ENCODE results near the gene C19orf85. TPM values are rescaled to one million over a fixed set of nuclear protein-coding genes. Genes with fewer than 3 reads are reported as not detected.

C19orf85 gene
- total and polyA plus RNA-seq, 10 of the 15 experiments (the other 5 are each of a cell fraction or from before 2014, with no cell fraction given) = not detected

- FAIRE-seq (peak; percentile 47), DNase-seq (ENCODE audit: low read depth, low spot score) (no peak), ATAC-seq (no peak)
- H2AFZ ChIP-seq (ENCODE audit: control insufficient read depth, low read depth, low read length) = no peak overlapping the region
- H3K79me2 ChIP-seq (ENCODE audit: control insufficient read depth, insufficient read depth, low read length) = peaks cover 9% of the 10 kb centered on the region
- no peak overlapping the region; the same call in 1 of the 2 replicates for H3K9ac ChIP-seq (ENCODE audit: control insufficient read depth, insufficient read depth, low read length)
- H3K9me3 ChIP-seq (replicated peaks; ENCODE audit: control insufficient read depth, insufficient read depth, low read length) = no peaks in the 10 kb centered on the region
- BruUV-seq (replicated peaks) = TSS peak; percentile 80
- WGBS (ENCODE audit: insufficient coverage, insufficient replicate concordance, low lambda C conversion rate, missing lambda C conversion rate) = 79% methylated on average over 16 of the region's 16 CpGs
- in situ Hi-C loops (cut with MboI) = no loop called here
- H3K27me3 ChIP-seq (replicated peaks in 1 of 2; ENCODE audit: control insufficient read depth in 2 of 2, insufficient read depth in 2 of 2, low read length in 1 of 2) = no peaks in the 10 kb centered on the region
- TF ChIP-seq SP1 (IDR thresholded peaks at IDR 0.05; ENCODE audit: low read depth, low read length) (no peak), EED (IDR thresholded peaks at IDR 0.05; ENCODE audit: low read depth) (no peak), SUPT20H (IDR thresholded peaks at IDR 0.05; ENCODE audit: borderline replicate concordance, control insufficient read depth, low read depth, low read length) (no peak), ELK1 (IDR thresholded peaks at IDR 0.05; ENCODE audit: low read depth, low read length) (no peak), NFXL1 (IDR thresholded peaks at IDR 0.05; ENCODE audit: borderline replicate concordance) (no peak), NFYA (IDR thresholded peaks at IDR 0.05; ENCODE audit: borderline replicate concordance, low read depth, low read length) (no peak), STAT1 (conservative IDR thresholded peaks at IDR 0.05) (no peak), PRDM15 (CRISPR knock-in tag; IDR thresholded peaks at IDR 0.05) (no peak), ZBTB4 (CRISPR knock-in tag; IDR thresholded peaks at IDR 0.05) (no peak), BCL3 (IDR thresholded peaks at IDR 0.05; ENCODE audit: borderline replicate concordance, insufficient read depth, low read depth, low read length, poor library complexity, severe bottlenecking) (no peak)
- peak overlapping the region; percentile 71; the same call in 1 of the 2 replicates for H3K4me2 ChIP-seq (ENCODE audit: control insufficient read depth, insufficient read depth)
- intact Hi-C loops (cut with micrococcal nuclease; ENCODE audit: unreplicated experiment) = no loop called here
- H3K4me3 ChIP-seq = peak overlapping the region; percentile 96; the same call in 1 of the 2 replicates
- no peak overlapping the region for H3K27ac ChIP-seq (ENCODE audit: control insufficient read depth, insufficient read depth)
- no peaks in the 10 kb centered on the region for H3K4me1 ChIP-seq (ENCODE audit: control insufficient read depth, insufficient read depth, low read length)
- ChIA-PET POLR2A (no interaction called here), RAD21 (ENCODE audit: unreplicated experiment) (interaction anchor here (1.9 kb wide), 1 partner anchor 44 kb away, joined by 6 read pairs; no protein-coding TSS in a partner anchor), SMC1A (ENCODE audit: uncharacterized antibody, unreplicated experiment) (interaction anchor here (0.6 kb wide), 1 partner anchor 141 kb away, joined by 3 read pairs; no protein-coding TSS in a partner anchor), CTCF (interaction anchor here (0.7 to 3.2 kb wide), 4 partner anchors 7 to 785 kb away, joined by 3 to 15 read pairs (median 4); no protein-coding TSS in a partner anchor)
- no peaks in the 10 kb centered on the region; the same call in 1 of the 2 replicates for H4K20me1 ChIP-seq (ENCODE audit: control insufficient read depth, insufficient read depth)
- H3K36me3 ChIP-seq (ENCODE audit: control insufficient read depth in 2 of 2, insufficient read depth in 2 of 2, low read length in 1 of 2) = peaks cover 0 to 3% of the 10 kb centered on the region in 2 experiments; a peak in 3 of 4 replicates
These were observed 4.4 kb downstream of the C19orf85 start for GRCh38 chr19:55459950-55460657.

Measured in GM12878 (cell line).